ENCODE data around the gene DHRS3.

The DHRS3 gene

DNA sequence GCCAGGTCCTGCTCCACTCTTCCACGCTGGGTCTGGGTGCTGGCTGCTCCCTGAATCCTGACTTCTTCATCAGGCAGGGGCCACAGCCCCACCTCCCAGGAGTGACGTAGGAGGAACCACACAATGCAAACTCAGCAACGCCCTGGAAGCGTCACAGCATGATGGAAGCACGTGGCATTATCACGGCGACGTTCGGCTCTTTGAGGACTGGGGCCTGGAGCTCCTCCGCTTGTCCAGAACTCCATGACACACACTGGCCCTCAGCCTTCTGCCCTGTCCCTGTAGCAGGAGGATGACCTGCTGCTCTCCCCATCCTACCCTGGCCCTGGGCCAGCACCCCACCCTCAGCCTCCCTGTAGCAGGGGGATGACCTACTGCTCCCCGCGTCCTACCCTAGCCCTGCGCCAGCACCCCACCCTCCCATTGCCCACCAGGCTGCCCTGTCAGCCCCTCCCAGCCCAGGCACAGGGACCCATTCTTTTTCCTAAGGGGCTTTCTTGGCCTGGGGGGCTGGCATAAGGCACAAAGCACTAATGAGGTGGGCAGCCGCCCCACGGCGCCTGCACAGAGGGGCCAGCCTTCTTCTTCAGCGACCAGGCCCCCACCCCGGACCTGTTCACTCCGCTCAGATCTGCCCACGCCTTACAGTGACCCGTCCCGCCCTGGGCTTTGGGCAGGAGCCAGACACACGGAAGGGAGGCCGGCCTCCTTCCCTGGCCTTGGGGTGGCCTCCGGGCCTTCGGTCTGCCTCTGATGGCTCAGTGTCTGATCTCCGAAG, 65.7 kb downstream of the DHRS3 start:
- TF ChIP-seq POLR2AphosphoS5 (IDR thresholded peaks at IDR 0.05; ENCODE audit: low read depth, low read length) (no peak), TAF1 (IDR thresholded peaks at IDR 0.05; ENCODE audit: borderline replicate concordance, insufficient read depth, low read length) (no peak), SIN3A (IDR thresholded peaks at IDR 0.05; ENCODE audit: borderline replicate concordance, insufficient read depth, low read length) (no peak), FOXP2 (optimal IDR thresholded peaks at IDR 0.05; ENCODE audit: borderline replicate concordance, extremely low read depth, extremely low read length, insufficient read depth) (no peak)
- TF ChIP-seq, protein P1, sequence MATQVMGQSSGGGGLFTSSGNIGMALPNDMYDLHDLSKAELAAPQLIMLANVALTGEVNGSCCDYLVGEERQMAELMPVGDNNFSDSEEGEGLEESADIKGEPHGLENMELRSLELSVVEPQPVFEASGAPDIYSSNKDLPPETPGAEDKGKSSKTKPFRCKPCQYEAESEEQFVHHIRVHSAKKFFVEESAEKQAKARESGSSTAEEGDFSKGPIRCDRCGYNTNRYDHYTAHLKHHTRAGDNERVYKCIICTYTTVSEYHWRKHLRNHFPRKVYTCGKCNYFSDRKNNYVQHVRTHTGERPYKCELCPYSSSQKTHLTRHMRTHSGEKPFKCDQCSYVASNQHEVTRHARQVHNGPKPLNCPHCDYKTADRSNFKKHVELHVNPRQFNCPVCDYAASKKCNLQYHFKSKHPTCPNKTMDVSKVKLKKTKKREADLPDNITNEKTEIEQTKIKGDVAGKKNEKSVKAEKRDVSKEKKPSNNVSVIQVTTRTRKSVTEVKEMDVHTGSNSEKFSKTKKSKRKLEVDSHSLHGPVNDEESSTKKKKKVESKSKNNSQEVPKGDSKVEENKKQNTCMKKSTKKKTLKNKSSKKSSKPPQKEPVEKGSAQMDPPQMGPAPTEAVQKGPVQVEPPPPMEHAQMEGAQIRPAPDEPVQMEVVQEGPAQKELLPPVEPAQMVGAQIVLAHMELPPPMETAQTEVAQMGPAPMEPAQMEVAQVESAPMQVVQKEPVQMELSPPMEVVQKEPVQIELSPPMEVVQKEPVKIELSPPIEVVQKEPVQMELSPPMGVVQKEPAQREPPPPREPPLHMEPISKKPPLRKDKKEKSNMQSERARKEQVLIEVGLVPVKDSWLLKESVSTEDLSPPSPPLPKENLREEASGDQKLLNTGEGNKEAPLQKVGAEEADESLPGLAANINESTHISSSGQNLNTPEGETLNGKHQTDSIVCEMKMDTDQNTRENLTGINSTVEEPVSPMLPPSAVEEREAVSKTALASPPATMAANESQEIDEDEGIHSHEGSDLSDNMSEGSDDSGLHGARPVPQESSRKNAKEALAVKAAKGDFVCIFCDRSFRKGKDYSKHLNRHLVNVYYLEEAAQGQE (IDR thresholded peaks at IDR 0.05; ENCODE audit: insufficient read depth in 1 of 2, low read depth in 2 of 2, low read length in 2 of 2): no peak

DNA sequence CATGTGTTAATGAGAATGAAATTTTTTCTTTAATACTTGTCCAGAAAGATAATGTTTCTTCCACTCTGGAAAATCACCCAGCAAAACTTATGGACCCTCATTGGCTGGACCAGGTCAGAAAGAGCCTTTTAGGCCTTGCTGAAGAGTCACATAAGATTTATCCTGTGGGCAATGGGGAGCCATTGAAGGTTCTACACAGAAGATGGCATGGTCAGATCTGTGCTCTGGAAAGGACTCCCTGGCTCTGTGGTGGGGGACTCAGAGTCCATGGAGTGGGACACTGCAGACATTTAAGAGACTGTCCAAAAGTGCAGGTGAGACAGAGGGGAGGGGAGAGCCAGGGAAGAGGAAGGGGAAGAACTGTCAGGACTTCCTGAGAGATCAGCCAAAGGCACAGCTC, 66.4 kb downstream of the DHRS3 start:
- TF ChIP-seq, protein P1 (IDR thresholded peaks at IDR 0.05; ENCODE audit: insufficient read depth in 1 of 2, low read depth in 2 of 2, low read length in 2 of 2): no peak
- TF ChIP-seq SIN3A (IDR thresholded peaks at IDR 0.05; ENCODE audit: borderline replicate concordance, insufficient read depth, low read length): no peak
- TF ChIP-seq TAF1 (IDR thresholded peaks at IDR 0.05; ENCODE audit: borderline replicate concordance, insufficient read depth, low read length): no peak
- no peak for TF ChIP-seq POLR2AphosphoS5 (IDR thresholded peaks at IDR 0.05; ENCODE audit: low read depth, low read length)
- TF ChIP-seq FOXP2 (optimal IDR thresholded peaks at IDR 0.05; ENCODE audit: borderline replicate concordance, extremely low read depth, extremely low read length, insufficient read depth): no peak

DNA sequence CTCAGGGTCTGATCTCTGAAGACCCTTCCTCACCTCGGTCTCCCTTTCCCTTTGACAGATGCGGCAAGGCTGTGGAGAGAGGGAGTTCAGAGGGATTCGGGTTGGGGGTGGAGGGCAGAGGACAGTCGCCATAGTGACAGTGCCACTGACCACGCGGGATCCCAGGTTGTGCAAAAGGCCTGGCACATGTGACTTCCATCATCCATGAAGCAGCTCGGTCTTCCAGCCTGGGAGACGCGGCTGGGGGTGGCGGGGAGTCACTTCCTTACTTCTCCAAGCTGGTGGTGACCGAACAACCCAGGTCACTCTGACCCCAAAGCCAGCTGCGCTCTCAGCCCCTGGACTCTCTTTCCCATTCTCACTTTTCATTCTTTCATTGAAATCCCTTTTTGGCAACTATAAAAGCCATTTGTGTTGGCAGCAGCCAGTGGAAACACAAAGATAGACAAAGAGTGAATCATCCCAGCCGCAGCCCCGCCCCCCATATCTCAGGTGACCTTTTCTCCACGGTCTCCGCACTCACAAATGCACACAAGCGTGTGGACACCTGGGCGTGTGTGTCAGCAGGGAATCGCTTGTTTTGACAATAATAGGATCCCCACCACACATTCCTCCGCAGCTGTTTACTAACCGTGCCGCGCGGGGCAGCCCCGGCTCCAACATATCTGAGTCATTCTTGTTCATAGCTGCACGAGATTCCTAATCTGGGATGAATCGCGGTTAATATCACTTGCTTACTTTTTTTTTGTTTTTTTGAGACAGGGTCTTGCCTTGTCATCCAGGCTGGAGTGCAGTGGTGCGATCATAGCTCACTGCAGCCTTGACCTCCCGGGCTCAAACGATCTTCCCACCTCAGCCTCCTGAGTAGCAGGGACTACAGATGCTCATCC, 68.3 kb downstream of the DHRS3 start:
- TF ChIP-seq SIN3A (IDR thresholded peaks at IDR 0.05; ENCODE audit: borderline replicate concordance, insufficient read depth, low read length): no peak
- TF ChIP-seq FOXP2 (optimal IDR thresholded peaks at IDR 0.05; ENCODE audit: borderline replicate concordance, extremely low read depth, extremely low read length, insufficient read depth): peak; percentile 61

DNA sequence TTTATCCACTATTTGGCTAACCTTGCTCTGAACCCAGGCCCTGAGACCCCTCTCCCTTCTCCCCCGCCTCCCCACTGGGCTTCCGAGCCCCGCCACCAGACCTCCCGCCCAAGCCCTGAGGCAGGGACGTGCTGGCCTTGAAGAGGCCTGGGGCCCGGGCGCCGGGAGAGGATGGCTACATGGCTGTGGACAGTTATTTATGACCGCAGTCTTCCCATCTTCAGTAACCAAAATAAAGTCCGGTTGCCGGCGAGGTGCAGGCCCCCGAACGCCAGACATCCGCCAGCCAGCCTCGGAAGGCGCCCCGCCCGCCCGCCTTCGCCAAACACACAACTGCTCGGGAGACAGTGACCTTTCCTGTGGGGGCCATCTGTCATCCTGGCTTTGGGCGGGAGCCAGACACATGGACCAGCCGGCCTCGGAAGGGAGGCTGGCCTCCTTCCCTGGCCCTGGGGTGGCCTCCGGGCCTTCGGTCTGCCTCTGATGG, 69.0 kb downstream of the DHRS3 start:
- no peak for TF ChIP-seq POLR2AphosphoS5 (IDR thresholded peaks at IDR 0.05; ENCODE audit: low read depth, low read length)
- TF ChIP-seq FOXP2 (optimal IDR thresholded peaks at IDR 0.05; ENCODE audit: borderline replicate concordance, extremely low read depth, extremely low read length, insufficient read depth): peak; percentile 68

DNA sequence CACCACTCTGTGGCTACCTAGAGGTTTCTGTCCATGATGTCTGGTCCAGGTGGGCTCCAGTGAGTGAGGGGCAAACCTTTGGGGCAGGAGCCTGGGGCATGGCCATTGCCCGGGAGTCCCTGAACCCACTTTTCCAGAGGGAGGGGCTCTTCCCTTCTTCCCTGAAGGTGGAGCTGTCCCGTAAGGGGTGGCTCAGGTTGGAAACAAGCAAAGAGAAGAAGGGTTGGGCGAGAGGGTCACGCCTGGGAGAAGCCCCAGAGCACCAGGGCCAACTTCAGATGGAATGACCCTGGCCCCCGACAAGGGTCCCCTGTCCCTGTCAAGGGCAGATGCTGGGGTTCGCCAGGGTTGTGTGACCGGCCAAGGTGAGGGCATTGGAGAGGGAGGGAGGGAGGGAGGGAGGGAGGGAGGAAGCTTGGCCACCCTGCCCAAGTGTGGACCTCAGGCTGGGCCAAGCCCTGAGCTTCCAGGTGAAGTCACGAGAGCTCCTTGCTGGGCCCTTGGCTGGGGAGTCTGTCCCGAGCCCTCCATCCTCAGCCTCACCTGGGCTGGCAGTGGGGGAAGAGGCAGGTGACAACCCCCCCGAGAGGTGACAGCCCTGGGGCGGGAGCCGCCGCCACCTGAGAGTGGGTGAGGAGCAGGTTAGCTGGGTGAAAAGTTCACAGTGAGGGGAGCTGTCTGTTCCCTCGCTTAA, 69.6 kb downstream of the DHRS3 start:
- TF ChIP-seq POLR2AphosphoS5 (IDR thresholded peaks at IDR 0.05; ENCODE audit: low read depth, low read length): no peak
- no peak for TF ChIP-seq TAF1 (IDR thresholded peaks at IDR 0.05; ENCODE audit: borderline replicate concordance, insufficient read depth, low read length)
- TF ChIP-seq FOXP2 (optimal IDR thresholded peaks at IDR 0.05; ENCODE audit: borderline replicate concordance, extremely low read depth, extremely low read length, insufficient read depth): no peak
- TF ChIP-seq, protein P1 (IDR thresholded peaks at IDR 0.05; ENCODE audit: insufficient read depth in 1 of 2, low read depth in 2 of 2, low read length in 2 of 2): no peak
- TF ChIP-seq SIN3A (IDR thresholded peaks at IDR 0.05; ENCODE audit: borderline replicate concordance, insufficient read depth, low read length): no peak
